ENCODE results near the gene CTNNBIP1. TPM values are rescaled to one million over a fixed set of nuclear protein-coding genes. Genes with fewer than 3 reads are reported as not detected.

CTNNBIP1 gene
- total RNA-seq, 2 donors from 2014 or later, result 65.0 to 69.5 TPM

DNA sequence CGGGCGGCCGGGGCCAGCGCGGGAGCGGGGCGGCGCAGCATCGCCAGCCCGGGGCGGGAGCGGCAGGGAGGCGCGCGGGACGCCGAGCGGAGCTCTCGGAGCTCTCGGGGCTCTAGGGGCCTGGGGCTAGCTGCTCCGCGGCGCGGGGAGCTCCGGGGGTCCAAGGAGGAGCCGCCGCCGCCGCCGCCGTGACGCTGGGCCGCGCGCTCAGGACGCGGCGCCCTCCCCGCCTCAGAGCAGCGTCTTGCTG, 86.5 kb downstream of the CTNNBIP1 start:
- H3K27ac ChIP-seq (ENCODE audit: low read depth, low read length), result no peak overlapping the region
- Mint-ChIP-seq H3K9me3 (no peaks in the 10 kb centered on the region), H3K4me1 (peaks cover 44% of the 10 kb centered on the region), H3K36me3 (ENCODE audit: low read depth) (no peaks in the 10 kb centered on the region), H3K4me3 (peak overlapping the region; percentile 88), H3K27ac (no peak overlapping the region), H3K27me3 (ENCODE audit: insufficient read depth) (peaks cover 33% of the 10 kb centered on the region)
- H3K27me3 ChIP-seq (ENCODE audit: control insufficient read depth, insufficient read depth, low read length, poor library complexity, severe bottlenecking), result peaks cover 8% of the 10 kb centered on the region
- no peaks in the 10 kb centered on the region for H3K9me3 ChIP-seq (ENCODE audit: control insufficient read depth, low read length)
- no peak for TF ChIP-seq CTCF (conservative IDR thresholded peaks at IDR 0.05)
- H3K9ac ChIP-seq (ENCODE audit: extremely low read depth, low read length, poor library complexity, severe bottlenecking), result no peak overlapping the region
- DNase-seq, result no peak
- H3K4me3 ChIP-seq (ENCODE audit: low read length), result no peak overlapping the region
- no peaks in the 10 kb centered on the region for H3K36me3 ChIP-seq (ENCODE audit: control insufficient read depth, insufficient read depth, low read length)
- H3K4me1 ChIP-seq (ENCODE audit: control insufficient read depth, insufficient read depth, low read length), result peaks cover 15% of the 10 kb centered on the region
- 0% methylated on average over 18 to 40 of the region's 40 CpGs for WGBS, 2 experiments (ENCODE audit: insufficient coverage in 1 of 2, insufficient read length in 1 of 2)

DNA sequence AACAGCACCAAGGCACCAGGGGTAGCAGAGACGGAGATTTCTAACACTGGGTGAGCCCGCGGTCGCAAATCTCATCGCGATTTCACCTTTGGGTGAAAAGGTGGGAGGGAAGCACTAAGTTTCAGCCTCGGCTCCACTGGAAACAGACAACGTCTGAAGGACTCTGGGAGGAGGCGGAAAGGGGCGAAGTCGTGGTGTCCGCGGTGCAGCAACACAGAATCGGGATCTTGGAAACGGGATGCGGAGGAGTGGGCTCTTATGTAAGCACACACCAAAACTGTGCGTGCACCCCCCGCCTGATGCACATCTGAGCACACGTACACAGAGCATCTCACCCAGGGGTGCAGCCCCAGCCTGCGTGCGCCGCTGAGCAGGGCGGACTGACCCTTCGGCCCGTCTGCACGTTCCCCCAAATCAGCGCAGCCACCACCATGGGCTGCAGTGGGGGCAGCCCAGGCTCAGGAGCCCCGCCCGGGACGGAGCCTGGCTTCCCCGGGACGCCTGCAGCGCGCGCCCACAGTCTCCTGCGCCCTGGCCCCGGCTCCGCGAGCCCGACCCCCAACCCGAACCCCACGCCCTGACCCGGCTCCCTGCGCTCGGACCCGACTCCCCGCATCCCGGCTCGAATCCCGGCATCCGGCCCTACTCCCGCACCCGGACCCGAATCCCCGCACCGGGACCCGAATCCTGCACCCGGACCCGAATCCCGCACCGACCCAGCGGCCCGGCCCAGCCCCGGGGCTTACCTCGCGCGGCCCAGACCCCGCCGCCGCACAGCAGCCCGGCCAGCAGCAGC, 87.0 kb downstream of the CTNNBIP1 start:
- Mint-ChIP-seq H3K36me3 (ENCODE audit: low read depth) (no peaks in the 10 kb centered on the region), H3K4me3 (peak overlapping the region; percentile 88), H3K27me3 (ENCODE audit: insufficient read depth) (peaks cover 33% of the 10 kb centered on the region), H3K9me3 (no peaks in the 10 kb centered on the region), H3K4me1 (peaks cover 44% of the 10 kb centered on the region), H3K27ac (peak overlapping the region; percentile 65)
- Histone ChIP-seq H3K4me3 (ENCODE audit: low read length) (peak overlapping the region; percentile 96), H3K9ac (ENCODE audit: extremely low read depth, low read length, poor library complexity, severe bottlenecking) (peak overlapping the region; percentile 35), H3K27ac (ENCODE audit: low read depth, low read length) (peak overlapping the region; percentile 13), H3K9me3 (ENCODE audit: control insufficient read depth, low read length) (no peaks in the 10 kb centered on the region), H3K27me3 (ENCODE audit: control insufficient read depth, insufficient read depth, low read length, poor library complexity, severe bottlenecking) (peaks cover 8% of the 10 kb centered on the region), H3K36me3 (ENCODE audit: control insufficient read depth, insufficient read depth, low read length) (no peaks in the 10 kb centered on the region), H3K4me1 (ENCODE audit: control insufficient read depth, insufficient read depth, low read length) (peaks cover 15% of the 10 kb centered on the region)
- TF ChIP-seq CTCF (conservative IDR thresholded peaks at IDR 0.05), result no peak
- 0 to 1% methylated on average over 17 to 71 of the region's 71 CpGs for WGBS, 2 experiments (ENCODE audit: insufficient coverage in 1 of 2, insufficient read length in 1 of 2)
- DNase-seq, result peak; percentile 63

GRCh38 chr1:9822490-9822889, 87.6 kb downstream of the CTNNBIP1 start:
- H3K36me3 ChIP-seq (ENCODE audit: control insufficient read depth, insufficient read depth, low read length), result no peaks in the 10 kb centered on the region
- no peak for DNase-seq
- H3K27me3 Mint-ChIP-seq (ENCODE audit: insufficient read depth), result peaks cover 31% of the 10 kb centered on the region
- H3K36me3 Mint-ChIP-seq (ENCODE audit: low read depth), result no peaks in the 10 kb centered on the region
- peak overlapping the region; percentile 65 for H3K27ac Mint-ChIP-seq
- peaks cover 8% of the 10 kb centered on the region for H3K27me3 ChIP-seq (ENCODE audit: control insufficient read depth, insufficient read depth, low read length, poor library complexity, severe bottlenecking)
- H3K4me1 Mint-ChIP-seq, result peaks cover 44% of the 10 kb centered on the region
- peak overlapping the region; percentile 35 for H3K9ac ChIP-seq (ENCODE audit: extremely low read depth, low read length, poor library complexity, severe bottlenecking)
- TF ChIP-seq CTCF (conservative IDR thresholded peaks at IDR 0.05), result no peak
- H3K4me1 ChIP-seq (ENCODE audit: control insufficient read depth, insufficient read depth, low read length), result peaks cover 15% of the 10 kb centered on the region
- H3K9me3 ChIP-seq (ENCODE audit: control insufficient read depth, low read length), result no peaks in the 10 kb centered on the region
- H3K4me3 Mint-ChIP-seq, result peak overlapping the region; percentile 88
- no peaks in the 10 kb centered on the region for H3K9me3 Mint-ChIP-seq
- no peak overlapping the region for H3K27ac ChIP-seq (ENCODE audit: low read depth, low read length)
- H3K4me3 ChIP-seq (ENCODE audit: low read length), result peak overlapping the region; percentile 96
- 3 to 15% methylated on average over 5 to 8 of the region's 8 CpGs for WGBS, 2 experiments (ENCODE audit: insufficient coverage in 1 of 2, insufficient read length in 1 of 2)

Measured in endodermal cell (in vitro differentiated cells).